HG03039 (cell line): ENCODE data around the gene ADGRG6.
"Not testable (repeated sequence)": the region's sequence is repeated elsewhere in the genome, so short reads cannot be mapped to it uniquely, and the experiment has no call there.

Source experiments
- ATAC-seq: cut with Tn5 transposase; IDR thresholded peaks from one replicate; pipeline ENCODE4 v1.9.1; 2021; ENCODE audit warnings: mild to moderate bottlenecking, moderate library complexity; ENCODE audit not compliant: unreplicated experiment

ADGRG6 gene

GRCh38 chr6:142401838-142402237 lies 100.0 kb downstream of the ADGRG6 start:
- no peak for ATAC-seq

DNA sequence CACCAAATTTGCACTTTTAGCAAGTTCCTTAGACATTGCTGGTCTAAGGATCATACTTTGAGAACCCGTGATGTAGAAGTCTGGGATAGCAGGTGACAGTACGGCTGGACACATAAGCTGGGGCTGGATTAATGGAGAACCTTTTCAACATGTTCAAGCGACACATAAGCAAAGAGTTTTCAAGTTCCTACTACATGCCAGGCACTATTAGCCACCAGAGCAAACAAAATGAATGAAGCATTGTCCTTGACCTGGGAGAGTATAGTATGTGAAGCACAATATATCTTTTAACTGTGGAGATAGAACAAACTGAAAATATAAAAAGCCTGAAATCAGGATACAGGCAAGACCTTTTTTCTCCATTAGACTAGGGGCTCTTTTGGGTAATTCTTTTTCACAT lies 102.9 kb downstream of the ADGRG6 start:
- no peak for ATAC-seq

GRCh38 chr6:142406131-142406530 lies 104.3 kb downstream of the ADGRG6 start:
- ATAC-seq = no peak

DNA sequence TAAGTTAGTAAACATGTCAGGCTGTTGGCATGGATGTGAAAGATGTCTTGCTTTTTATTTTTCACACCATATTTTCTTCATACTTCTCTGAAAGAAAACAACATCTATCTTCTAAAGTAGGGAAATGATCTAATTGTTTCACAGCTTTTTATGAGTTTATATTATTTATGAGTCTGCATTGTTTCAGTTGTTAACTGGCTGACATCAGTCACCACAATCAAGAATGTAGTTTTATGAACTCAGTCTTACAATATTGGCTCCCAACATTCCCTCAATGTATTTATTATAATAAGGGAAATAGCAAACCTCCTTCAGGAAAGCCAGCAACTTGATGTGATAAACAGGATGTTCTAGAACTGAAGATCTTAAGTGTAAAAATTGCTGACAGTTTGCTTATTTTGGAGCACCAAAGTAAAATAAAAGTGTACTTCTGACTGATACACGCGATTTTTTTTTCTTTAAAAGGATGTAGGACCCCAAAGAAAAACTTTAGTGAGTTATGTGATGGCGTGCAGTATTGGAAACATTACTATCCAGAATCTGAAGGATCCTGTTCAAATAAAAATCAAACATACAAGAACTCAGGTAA lies 106.0 kb downstream of the ADGRG6 start:
- ATAC-seq = no peak

GRCh38 chr6:142408409-142408808 lies 106.6 kb downstream of the ADGRG6 start:
- ATAC-seq = no peak

DNA sequence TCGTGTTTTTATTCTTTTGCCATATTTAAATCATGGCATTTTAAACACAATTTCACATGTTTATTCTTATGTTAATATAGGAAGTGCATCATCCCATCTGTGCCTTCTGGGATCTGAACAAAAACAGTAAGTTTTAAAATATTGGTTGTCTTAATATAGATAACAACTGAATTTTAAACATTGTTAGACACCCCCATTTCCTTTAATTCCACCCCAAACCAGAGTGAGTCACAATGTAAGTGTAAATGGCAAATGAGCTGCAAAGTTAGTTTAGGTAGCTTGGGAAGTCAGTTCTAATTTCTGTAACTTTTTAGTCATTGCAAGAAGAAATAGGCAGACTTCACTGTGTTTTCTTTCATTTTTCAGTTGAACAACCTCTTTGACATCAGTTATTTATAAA lies 108.0 kb downstream of the ADGRG6 start:
- no peak for ATAC-seq

- ATAC-seq = no peak
Observed at GRCh38 chr6:142411145-142411544, 109.3 kb downstream of the ADGRG6 start.

DNA sequence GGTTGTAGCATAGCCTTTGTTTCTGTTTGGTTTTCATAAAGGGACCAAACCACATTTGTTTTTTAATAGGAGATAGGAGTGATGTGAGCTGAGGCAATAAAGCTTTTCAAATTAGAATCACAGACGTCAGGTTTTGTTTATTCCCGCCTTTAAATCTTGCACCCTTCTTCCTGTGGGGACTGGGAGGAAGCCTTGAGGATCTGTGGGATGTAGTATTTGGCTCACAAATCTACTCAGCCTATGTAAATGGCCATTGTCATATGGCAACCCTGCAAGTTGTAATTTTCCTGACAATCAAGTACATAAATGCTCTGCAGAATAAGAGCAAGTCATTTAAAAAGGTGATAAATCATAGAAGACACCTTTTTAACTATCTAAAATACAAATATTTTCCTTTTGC lies 110.4 kb downstream of the ADGRG6 start:
- ATAC-seq = no peak

GRCh38 chr6:142412658-142413057 lies 110.9 kb downstream of the ADGRG6 start:
- ATAC-seq = no peak

DNA sequence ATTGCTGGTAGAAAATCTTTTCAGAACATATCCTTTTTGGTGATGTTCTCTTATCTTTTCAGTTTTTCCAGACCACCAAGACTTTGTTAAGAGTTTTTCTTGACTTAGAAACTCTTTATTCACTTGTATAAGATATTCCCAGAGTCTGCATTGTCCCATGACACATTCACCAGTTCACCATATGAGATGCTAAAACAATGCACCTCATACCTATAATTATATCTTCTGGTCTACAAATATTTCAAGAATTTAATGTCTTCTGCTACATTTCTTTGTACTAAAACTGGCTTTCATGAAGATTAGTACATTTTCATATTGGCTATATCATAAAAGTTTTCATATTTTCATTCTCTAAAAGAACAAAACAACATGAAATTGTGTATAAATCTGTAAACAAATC lies 111.3 kb downstream of the ADGRG6 start:
- ATAC-seq = no peak

DNA sequence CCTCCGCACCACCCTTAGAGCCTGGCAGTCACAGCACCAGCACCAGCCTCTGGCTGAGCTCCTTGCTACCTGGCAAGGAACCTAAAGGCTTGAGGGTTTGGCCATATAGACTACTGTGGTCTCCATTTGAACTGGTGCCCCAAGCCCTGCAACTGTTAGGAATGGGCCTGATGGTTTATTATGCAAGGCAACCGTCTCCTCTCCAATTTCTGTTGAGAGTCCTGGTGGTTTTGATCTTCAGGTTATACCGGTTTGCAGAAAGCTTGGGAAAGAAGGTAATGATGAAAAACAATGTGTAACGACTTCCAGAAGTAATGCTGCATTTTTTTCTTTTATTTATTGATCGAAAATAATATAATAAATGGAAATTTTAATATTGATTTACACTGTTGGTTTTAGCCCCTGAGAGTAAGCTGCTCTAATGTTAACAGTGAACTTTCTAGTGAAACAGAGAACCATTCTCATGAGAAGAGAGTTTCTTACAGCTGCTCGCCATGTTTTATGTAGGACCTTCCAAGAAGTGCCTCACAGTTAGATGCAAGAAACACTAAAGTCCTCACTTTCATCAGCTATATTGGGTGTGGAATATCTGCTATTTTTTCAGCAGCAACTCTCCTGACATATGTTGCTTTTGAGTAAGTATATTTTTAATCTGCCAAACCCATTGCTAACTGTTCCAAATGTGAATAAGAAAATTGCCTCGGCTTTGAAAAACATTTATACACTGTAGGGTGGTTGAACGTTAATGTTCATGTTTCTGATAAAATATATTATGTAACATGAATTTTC lies 112.8 kb downstream of the ADGRG6 start:
- ATAC-seq = no peak

DNA sequence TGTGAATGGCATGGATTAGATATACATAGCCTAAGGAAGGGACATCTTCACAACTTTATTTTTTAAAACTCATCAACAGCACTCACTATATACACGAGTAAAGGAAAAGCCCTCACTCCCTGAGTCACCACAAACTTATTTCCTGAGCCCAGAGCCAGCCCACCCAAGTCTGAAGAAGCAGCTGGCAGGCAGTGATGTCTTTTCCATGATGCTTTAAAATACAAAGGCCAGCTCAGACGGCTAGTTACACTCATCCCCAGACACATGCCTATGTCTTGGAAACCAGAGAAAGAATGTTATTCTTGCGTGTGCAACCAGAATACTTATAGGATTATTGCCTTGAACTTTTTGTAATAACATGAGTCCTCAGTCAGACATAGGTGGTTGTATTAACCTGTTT lies 114.4 kb downstream of the ADGRG6 start:
- ATAC-seq = no peak

- no peak for ATAC-seq
Observed at GRCh38 chr6:142416686-142417085, 114.9 kb downstream of the ADGRG6 start.

GRCh38 chr6:142417331-142417750 lies 115.5 kb downstream of the ADGRG6 start:
- ATAC-seq = no peak

DNA sequence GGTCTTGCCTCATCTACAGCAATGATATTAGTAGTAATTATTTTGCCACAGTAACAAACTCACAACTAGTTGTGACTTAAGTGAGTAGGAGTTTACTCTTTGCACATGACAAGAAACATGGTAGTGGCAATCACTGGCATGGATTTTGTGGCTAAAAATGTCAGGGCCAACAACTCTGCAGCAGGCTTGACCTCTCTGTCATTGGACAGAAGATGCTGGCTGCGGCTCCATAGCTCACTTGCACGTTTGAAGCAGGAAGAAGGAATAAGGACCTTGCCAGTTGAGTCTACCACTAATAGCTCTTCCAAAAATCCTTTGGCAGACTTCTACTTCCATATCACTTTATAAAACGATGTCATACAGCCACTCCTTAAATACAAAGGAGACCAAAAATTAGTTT lies 117.3 kb downstream of the ADGRG6 start:
- ATAC-seq = no peak

DNA sequence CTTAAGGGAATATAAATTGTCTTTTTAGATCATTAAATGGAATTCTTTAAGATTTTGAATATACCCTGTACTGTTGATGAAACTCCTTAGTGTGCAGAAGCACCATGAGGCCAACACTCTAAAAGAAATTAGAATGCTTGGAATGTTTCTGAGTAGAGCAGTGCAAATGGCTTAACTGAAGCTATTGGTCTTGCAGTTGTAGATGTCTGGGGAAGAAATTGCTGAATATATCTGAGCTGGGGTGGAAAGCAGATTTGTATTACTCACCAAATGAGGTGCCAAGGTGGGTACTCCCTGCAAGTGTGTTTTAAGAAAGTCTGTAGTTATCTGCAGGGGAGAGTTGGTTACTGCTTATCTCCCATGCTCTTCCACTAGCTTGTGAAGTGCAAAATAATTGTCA lies 119.0 kb downstream of the ADGRG6 start:
- no peak for ATAC-seq

- no peak for ATAC-seq
Observed at GRCh38 chr6:142421285-142422117, 119.7 kb downstream of the ADGRG6 start.

DNA sequence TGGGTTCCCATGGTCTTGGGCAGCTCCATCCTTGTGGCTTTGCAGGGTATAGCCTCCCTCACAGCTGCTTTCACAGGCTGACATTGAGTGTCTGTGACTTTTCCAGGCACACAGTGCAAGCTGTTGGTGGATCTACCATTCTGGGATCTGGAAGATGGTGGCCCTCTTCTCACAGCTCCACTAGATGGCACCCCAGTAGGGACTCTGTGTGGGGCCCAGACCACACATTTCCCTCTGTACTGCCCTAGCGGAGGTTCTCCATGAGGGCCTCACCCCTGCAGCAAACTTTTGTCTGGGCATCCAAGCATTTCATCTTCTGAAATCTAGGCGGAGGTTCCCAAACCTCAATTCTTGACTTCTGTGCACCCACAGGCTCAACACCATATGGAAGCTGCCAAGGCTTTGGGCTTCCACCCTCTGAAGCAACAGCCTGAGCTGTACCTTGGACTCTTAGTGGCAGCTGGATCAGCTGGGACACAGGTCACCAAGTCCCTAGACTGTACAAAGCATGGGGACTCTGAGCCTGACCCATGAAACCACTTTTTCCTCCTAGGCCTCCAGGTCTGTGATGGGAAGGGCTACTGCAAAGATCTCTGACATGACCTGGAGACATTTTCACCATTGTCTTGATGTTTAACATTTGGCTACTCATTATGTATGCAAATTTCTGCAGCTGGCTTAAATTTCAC lies 124.8 kb downstream of the ADGRG6 start:
- not testable (repeated sequence) for ATAC-seq

DNA sequence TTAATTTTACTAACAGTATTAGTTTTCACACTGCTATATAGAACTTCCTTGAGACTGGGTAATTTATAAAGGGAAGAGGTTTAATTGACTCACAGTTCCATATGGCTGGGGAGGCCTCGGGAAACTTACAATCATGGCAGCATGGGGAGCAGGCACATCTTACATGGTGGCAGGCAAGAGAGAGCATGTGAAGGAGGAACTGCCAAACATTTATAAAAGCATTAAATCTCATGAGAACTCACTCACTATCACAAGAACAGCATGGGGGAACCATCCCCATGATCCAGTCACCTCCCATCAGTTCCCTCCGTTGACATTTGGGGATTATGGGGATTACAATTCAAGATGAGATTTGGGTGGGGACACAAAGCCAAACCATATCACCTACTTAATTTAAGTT lies 126.7 kb downstream of the ADGRG6 start:
- not testable (repeated sequence) for ATAC-seq

- no peak for ATAC-seq
Observed at GRCh38 chr6:142429195-142429594, 127.4 kb downstream of the ADGRG6 start.

- ATAC-seq = no peak
Observed at GRCh38 chr6:142433419-142433818, 131.6 kb downstream of the ADGRG6 start.
